SK-N-SH (cell line): ENCODE results near the gene CPVL. TPM values are rescaled to one million over a fixed set of nuclear protein-coding genes. Genes with fewer than 3 reads are reported as not detected.

Experiments
- ELF1 ChIP-seq: IDR thresholded peaks from 2 replicates; pipeline ENCODE4 v1.4.0; 2012
- EP300 ChIP-seq, 2 experiments: IDR thresholded peaks; 2 replicates each; pipeline versions ENCODE4 v1.4.0 to v1.6.1; 2012; ENCODE audit warnings: borderline replicate concordance in 1 of 2, low read depth in 1 of 2, low read length in 1 of 2
- FOSL2 ChIP-seq: IDR thresholded peaks from 2 replicates; pipeline ENCODE4 v1.4.0; 2012; ENCODE audit warnings: low read depth, mild to moderate bottlenecking, moderate library complexity, borderline replicate concordance
- FOXJ3 ChIP-seq: sonication (generic); formaldehyde crosslinking; IDR thresholded peaks from 2 replicates; pipeline ENCODE4 v1.5.1; 2020; ENCODE audit warnings: mild to moderate bottlenecking, missing genetic modification reagents
- GABPA ChIP-seq: IDR thresholded peaks from 2 replicates; pipeline ENCODE4 v1.4.0; 2012; ENCODE audit warnings: low read depth, mild to moderate bottlenecking
- GATA2 ChIP-seq: sonication (generic); formaldehyde crosslinking; IDR thresholded peaks from 2 replicates; pipeline ENCODE4 v1.5.0; 2020; ENCODE audit warnings: mild to moderate bottlenecking, missing genetic modification reagents
- JUND ChIP-seq: IDR thresholded peaks from 2 replicates; pipeline ENCODE4 v1.4.0; 2012
- MEF2A ChIP-seq: IDR thresholded peaks from 2 replicates; pipeline ENCODE4 v1.4.0; 2012; ENCODE audit warnings: low read depth, borderline replicate concordance
- MXI1 ChIP-seq: IDR thresholded peaks from 2 replicates; pipeline ENCODE4 v1.6.1; 2012; ENCODE audit warnings: mild to moderate bottlenecking, low read depth, low read length, improper control_type of control experiment
- POLR2AphosphoS5 ChIP-seq: IDR thresholded peaks from 2 replicates; pipeline ENCODE4 v1.6.1; 2012; ENCODE audit warnings: low read depth, low read length
- RAD21 ChIP-seq: IDR thresholded peaks from 2 replicates; pipeline ENCODE4 v1.6.1; 2012; ENCODE audit warnings: mild to moderate bottlenecking, low read length
- RCOR1 ChIP-seq: fragments of 150-350 bp; IDR thresholded peaks from 2 replicates; pipeline ENCODE4 v1.6.1; 2017; ENCODE audit warnings: antibody characterized with exemption, low read length
- RFX5 ChIP-seq: IDR thresholded peaks from 2 replicates; pipeline ENCODE4 v1.6.1; 2012; ENCODE audit warnings: mild to moderate bottlenecking, improper control_type of control experiment, low read length
- RXRA ChIP-seq: IDR thresholded peaks from 2 replicates; pipeline ENCODE4 v1.4.0; 2012; ENCODE audit warnings: low read depth, mild to moderate bottlenecking, borderline replicate concordance
- SIN3A ChIP-seq: IDR thresholded peaks from 2 replicates; pipeline ENCODE4 v1.6.1; 2012; ENCODE audit warnings: low read depth, mild to moderate bottlenecking, low read length, moderate library complexity, borderline replicate concordance
- TEAD4 ChIP-seq: IDR thresholded peaks from 2 replicates; pipeline ENCODE4 v1.4.0; 2012; ENCODE audit warnings: mild to moderate bottlenecking, borderline replicate concordance; ENCODE audit not compliant: insufficient read depth
- polyA plus RNA-seq, 3 experiments: library from polyadenylated mRNA; depleted of rRNA; stranded (reverse); fragments of >200 nt; gene quantifications; 2 replicates each; pipeline ENCODE4 v1.2.3, GENCODE V29; 2012
- TF ChIP-seq, protein P1 (sequence below): IDR thresholded peaks from 2 replicates; pipeline ENCODE4 v1.4.0; 2012; ENCODE audit warnings: low read depth, borderline replicate concordance
- TF ChIP-seq, protein P2 (sequence below): IDR thresholded peaks from 2 replicates; pipeline ENCODE4 v1.4.0; 2012; ENCODE audit warnings: low read depth
- TF ChIP-seq, protein P3 (sequence below): fragments of 150-350 bp; IDR thresholded peaks from 2 replicates; pipeline ENCODE4 v1.6.1; 2016; ENCODE audit warnings: mild to moderate bottlenecking, low read depth, low read length
- TF ChIP-seq, protein P4 (sequence below): IDR thresholded peaks from 2 replicates; pipeline ENCODE4 v1.6.1; 2012; ENCODE audit warnings: mild to moderate bottlenecking, low read depth, low read length, moderate library complexity
- TF ChIP-seq, protein P5 (sequence below): IDR thresholded peaks from 2 replicates; pipeline ENCODE4; 2012

CPVL gene
- polyA plus RNA-seq, 1 of the 3 experiments (the other 2 are of a cell fraction), result not detected

DNA sequence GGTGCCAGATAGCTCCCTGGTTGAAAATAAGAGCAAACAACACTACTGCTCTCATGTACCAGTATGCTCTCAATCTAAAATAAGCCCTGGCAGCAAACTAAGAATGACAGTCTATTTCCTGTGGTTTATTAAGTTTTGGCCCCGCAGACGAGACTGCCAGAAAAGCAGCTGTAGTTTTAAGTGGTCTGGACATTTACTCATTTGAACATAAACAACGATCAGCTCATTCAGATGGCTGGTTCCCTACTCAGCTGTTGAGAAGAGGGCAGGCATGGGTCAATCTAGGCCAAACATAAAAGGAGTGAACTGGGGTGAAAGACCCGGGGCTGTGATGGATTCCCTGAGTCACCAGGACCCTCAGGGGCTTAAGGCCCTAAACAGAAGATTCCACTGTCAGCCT lies 192.7 kb downstream of the CPVL start (continued):
- peak; percentile 83; the same call in 1 of the 2 replicates for TF ChIP-seq MXI1
- no peak for TF ChIP-seq TEAD4
- TF ChIP-seq, protein P1, sequence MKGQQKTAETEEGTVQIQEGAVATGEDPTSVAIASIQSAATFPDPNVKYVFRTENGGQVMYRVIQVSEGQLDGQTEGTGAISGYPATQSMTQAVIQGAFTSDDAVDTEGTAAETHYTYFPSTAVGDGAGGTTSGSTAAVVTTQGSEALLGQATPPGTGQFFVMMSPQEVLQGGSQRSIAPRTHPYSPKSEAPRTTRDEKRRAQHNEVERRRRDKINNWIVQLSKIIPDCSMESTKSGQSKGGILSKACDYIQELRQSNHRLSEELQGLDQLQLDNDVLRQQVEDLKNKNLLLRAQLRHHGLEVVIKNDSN, result no peak
- TF ChIP-seq RXRA, result no peak
- TF ChIP-seq, protein P2, sequence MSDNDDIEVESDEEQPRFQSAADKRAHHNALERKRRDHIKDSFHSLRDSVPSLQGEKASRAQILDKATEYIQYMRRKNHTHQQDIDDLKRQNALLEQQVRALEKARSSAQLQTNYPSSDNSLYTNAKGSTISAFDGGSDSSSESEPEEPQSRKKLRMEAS, result no peak
- TF ChIP-seq RAD21, result peak; percentile 33
- TF ChIP-seq, protein P3, sequence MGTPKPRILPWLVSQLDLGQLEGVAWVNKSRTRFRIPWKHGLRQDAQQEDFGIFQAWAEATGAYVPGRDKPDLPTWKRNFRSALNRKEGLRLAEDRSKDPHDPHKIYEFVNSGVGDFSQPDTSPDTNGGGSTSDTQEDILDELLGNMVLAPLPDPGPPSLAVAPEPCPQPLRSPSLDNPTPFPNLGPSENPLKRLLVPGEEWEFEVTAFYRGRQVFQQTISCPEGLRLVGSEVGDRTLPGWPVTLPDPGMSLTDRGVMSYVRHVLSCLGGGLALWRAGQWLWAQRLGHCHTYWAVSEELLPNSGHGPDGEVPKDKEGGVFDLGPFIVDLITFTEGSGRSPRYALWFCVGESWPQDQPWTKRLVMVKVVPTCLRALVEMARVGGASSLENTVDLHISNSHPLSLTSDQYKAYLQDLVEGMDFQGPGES, result no peak
- TF ChIP-seq, protein P4, sequence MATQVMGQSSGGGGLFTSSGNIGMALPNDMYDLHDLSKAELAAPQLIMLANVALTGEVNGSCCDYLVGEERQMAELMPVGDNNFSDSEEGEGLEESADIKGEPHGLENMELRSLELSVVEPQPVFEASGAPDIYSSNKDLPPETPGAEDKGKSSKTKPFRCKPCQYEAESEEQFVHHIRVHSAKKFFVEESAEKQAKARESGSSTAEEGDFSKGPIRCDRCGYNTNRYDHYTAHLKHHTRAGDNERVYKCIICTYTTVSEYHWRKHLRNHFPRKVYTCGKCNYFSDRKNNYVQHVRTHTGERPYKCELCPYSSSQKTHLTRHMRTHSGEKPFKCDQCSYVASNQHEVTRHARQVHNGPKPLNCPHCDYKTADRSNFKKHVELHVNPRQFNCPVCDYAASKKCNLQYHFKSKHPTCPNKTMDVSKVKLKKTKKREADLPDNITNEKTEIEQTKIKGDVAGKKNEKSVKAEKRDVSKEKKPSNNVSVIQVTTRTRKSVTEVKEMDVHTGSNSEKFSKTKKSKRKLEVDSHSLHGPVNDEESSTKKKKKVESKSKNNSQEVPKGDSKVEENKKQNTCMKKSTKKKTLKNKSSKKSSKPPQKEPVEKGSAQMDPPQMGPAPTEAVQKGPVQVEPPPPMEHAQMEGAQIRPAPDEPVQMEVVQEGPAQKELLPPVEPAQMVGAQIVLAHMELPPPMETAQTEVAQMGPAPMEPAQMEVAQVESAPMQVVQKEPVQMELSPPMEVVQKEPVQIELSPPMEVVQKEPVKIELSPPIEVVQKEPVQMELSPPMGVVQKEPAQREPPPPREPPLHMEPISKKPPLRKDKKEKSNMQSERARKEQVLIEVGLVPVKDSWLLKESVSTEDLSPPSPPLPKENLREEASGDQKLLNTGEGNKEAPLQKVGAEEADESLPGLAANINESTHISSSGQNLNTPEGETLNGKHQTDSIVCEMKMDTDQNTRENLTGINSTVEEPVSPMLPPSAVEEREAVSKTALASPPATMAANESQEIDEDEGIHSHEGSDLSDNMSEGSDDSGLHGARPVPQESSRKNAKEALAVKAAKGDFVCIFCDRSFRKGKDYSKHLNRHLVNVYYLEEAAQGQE, result no peak
- TF ChIP-seq FOSL2, result no peak
- TF ChIP-seq SIN3A, result 0 out of 2 replicates have a peak, but pooled peaks have one; percentile 44
- no peak for TF ChIP-seq ELF1
- TF ChIP-seq GATA2 (CRISPR knock-in tag), result peak; percentile 75
- TF ChIP-seq RFX5, result no peak
- TF ChIP-seq, protein P5, sequence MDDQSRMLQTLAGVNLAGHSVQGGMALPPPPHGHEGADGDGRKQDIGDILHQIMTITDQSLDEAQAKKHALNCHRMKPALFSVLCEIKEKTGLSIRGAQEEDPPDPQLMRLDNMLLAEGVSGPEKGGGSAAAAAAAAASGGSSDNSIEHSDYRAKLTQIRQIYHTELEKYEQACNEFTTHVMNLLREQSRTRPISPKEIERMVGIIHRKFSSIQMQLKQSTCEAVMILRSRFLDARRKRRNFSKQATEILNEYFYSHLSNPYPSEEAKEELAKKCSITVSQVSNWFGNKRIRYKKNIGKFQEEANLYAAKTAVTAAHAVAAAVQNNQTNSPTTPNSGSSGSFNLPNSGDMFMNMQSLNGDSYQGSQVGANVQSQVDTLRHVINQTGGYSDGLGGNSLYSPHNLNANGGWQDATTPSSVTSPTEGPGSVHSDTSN, result peak; percentile 65; the same call in 1 of the 2 replicates
- TF ChIP-seq JUND, result no peak
- peak; percentile 98 for TF ChIP-seq RCOR1
- peak; percentile 70 for TF ChIP-seq POLR2AphosphoS5
- peak; percentile 19 to 98; a peak in 3 of 4 replicates for TF ChIP-seq EP300 (IDR thresholded peaks at IDR 0.05; ENCODE audit: borderline replicate concordance in 1 of 2, low read depth in 1 of 2, low read length in 1 of 2)
- TF ChIP-seq FOXJ3 (CRISPR knock-in tag), result peak; percentile 99
- no peak for TF ChIP-seq MEF2A
- TF ChIP-seq GABPA, result no peak

Other genes with a start within 250 kb of the CPVL start
- gene TRIL, start 188.2 kb downstream of the CPVL start, polyA plus RNA-seq (2012; rRNA removed), result 0.18 and 0.28 TPM in 2 replicates
- 0.02 TPM in 1 of 2 replicates, not detected in the other for gene CHN2, start 48.2 kb upstream of the CPVL start, polyA plus RNA-seq (2012; rRNA removed)